ENCODE measurements around the gene MRPL36. TPM values are rescaled to one million over a fixed set of nuclear protein-coding genes. Genes with fewer than 3 reads are reported as not detected.

The MRPL36 gene
- total and polyA plus RNA-seq, 12 donors, result 43.4 to 126 (median 49.8) TPM

GRCh38 chr5:1815881-1816292 is 16.2 kb upstream of the MRPL36 start:
- Histone ChIP-seq H3K4me3 (no peak overlapping the region), H3K36me3 (peaks cover 5 to 100% (median 52%) of the 10 kb centered on the region in 9 donors), H3K27me3 (no peaks in the 10 kb centered on the region), H3K9me3 (peaks cover 0 to 6% (median 0%) of the 10 kb centered on the region in 11 donors), H3K4me1 (peaks cover 0 to 3% (median 0%) of the 10 kb centered on the region in 9 donors), H3K27ac (no peak overlapping the region)
- ATAC-seq, result no peak
- 88 to 91% methylated on average over 17 of the region's 17 CpGs for WGBS, 2 donors
- intact Hi-C loops (cut with DNase I), result no loop called here
- DNase-seq, result no peak
- no peak for TF ChIP-seq CTCF (IDR thresholded peaks at IDR 0.05)

DNA sequence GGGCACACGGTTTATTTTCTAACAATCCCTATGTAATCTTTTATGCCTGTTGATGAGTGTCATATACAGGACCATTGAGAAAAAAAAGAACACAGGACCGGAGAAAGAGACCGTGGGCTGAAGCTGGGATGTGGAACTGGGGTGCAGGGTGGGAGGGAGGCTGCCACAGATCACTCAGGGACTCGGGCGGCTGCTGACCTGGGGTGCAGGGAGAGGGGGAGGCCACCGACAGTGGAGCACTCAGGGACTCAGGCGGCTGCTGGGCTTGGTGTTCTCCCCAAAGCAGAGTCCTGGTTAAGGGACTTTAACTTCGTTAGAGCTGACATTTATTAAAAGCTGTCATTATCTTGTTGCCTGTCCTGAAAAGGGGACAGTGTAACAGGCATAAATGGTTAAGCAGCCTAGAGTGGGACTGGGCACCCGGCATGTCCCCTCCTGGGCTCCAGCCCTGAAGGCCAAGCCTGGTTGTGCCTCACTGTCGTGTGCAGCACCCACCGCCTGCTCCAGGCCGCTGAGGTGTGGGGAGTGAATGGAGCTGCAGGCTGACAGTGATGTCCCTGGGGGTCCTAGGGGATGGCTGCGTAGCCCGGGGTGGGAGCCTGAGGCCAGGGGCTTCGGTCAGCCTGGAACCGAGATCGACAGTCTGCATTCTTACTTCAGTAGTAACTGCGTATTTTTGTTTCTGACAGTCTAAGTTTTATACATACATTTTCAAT is 15.6 kb upstream of the MRPL36 start:
- peak in 1 of 8 donors; percentile 32 for ATAC-seq
- no peak overlapping the region for H3K4me3 ChIP-seq
- H3K27me3 ChIP-seq, result no peaks in the 10 kb centered on the region
- H3K9me3 ChIP-seq, result peaks cover 0 to 6% (median 0%) of the 10 kb centered on the region in 11 donors
- DNase-seq, result no peak
- peaks cover under 1 to 100% (median 47%) of the 10 kb centered on the region in 9 donors for H3K36me3 ChIP-seq
- 95 to 96% methylated on average over 18 of the region's 18 CpGs for WGBS, 2 donors
- no peak for TF ChIP-seq CTCF (IDR thresholded peaks at IDR 0.05)
- intact Hi-C loops (cut with DNase I), result no loop called here
- H3K4me1 ChIP-seq, result peaks cover 0 to 9% (median 0%) of the 10 kb centered on the region in 9 donors
- no peak overlapping the region for H3K27ac ChIP-seq

DNA sequence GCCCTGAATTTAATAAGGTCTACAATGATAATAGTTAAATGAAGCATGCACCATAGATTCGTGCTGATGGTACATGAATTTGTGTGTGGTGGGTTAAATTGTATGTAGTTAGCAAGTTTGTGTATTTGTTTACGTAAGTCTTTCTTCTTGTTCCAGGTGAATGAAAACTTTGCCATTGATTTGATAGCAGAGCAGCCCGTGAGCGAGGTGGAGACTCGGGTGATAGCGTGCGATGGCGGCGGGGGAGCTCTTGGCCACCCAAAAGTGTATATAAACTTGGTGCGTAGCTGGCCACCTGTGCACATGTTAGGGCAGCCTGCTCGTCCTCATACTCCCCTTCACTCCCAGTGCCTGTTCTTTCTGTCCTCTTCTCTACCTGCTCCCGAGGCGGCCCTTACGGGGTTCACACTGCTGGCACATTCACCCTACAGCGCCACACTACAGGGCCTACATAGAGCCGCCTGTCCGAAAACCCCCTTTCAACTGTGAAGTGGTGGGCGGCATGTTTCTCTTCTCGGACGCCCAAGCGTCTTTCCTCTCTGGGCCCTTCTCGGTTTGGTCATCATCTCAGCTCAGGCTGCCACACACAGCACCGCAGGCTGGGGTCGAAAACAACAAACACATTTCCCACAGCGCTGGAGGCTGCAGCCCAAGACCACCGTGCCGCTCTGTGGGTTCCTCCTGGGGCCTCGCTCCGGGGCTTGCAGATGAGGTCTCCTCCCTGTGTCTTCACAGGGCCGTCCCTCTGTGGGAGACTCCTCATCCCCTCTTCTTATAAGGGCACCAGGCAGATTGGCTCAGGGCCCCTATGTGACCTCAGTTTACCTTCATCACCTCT is 14.8 kb upstream of the MRPL36 start:
- H3K27ac ChIP-seq, result no peak overlapping the region
- no peak overlapping the region for H3K4me3 ChIP-seq
- H3K9me3 ChIP-seq, result peaks cover 0 to 6% (median 0%) of the 10 kb centered on the region in 11 donors
- WGBS, 2 donors, result 95% methylated on average over 30 of the region's 30 CpGs
- H3K27me3 ChIP-seq, result no peaks in the 10 kb centered on the region
- no peak for DNase-seq
- intact Hi-C loops (cut with DNase I), result no loop called here
- ATAC-seq, result no peak
- H3K4me1 ChIP-seq, result peaks cover 0 to 14% (median 0%) of the 10 kb centered on the region in 9 donors
- peaks cover 0 to 100% (median 46%) of the 10 kb centered on the region in 9 donors for H3K36me3 ChIP-seq
- no peak for TF ChIP-seq CTCF (IDR thresholded peaks at IDR 0.05)

- peaks cover 0 to 100% (median 61%) of the 10 kb centered on the region in 9 donors for H3K36me3 ChIP-seq
- H3K9me3 ChIP-seq, result no peaks in the 10 kb centered on the region
- peaks cover 0 to 18% (median 0%) of the 10 kb centered on the region in 9 donors for H3K4me1 ChIP-seq
- H3K27me3 ChIP-seq, result no peaks in the 10 kb centered on the region
- intact Hi-C loops (cut with DNase I), result no loop called here
- DNase-seq (no peak), ATAC-seq (no peak)
- H3K4me3 ChIP-seq, result no peak overlapping the region
- 73 to 79% methylated on average over 10 of the region's 10 CpGs for WGBS, 2 donors
- TF ChIP-seq CTCF (IDR thresholded peaks at IDR 0.05), result no peak
- H3K27ac ChIP-seq, result no peak overlapping the region
Measured at GRCh38 chr5:1810581-1811101, 11.0 kb upstream of the MRPL36 start.

Measured in heart right ventricle (tissue), 16 donors.